Measurements from ENCODE around the gene SRGAP1. TPM values are rescaled to one million over a fixed set of nuclear protein-coding genes. Genes with fewer than 3 reads are reported as not detected.

SRGAP1 gene
- total RNA-seq, 1 donor from 2014 or later: 3.0 TPM

- Mint-ChIP-seq H3K27ac (no peak overlapping the region), H3K4me1 (peaks cover 10% of the 10 kb centered on the region), H3K27me3 (ENCODE audit: insufficient read depth, low read depth) (no peaks in the 10 kb centered on the region), H3K36me3 (peaks cover 20% of the 10 kb centered on the region), H3K4me3 (no peak overlapping the region), H3K9me3 (no peaks in the 10 kb centered on the region)
- H3K79me2 ChIP-seq (ENCODE audit: low read depth): no peaks in the 10 kb centered on the region
- H3K36me3 ChIP-seq: no peaks in the 10 kb centered on the region
- DNase-seq (ENCODE audit: low spot score): no peak
- no peaks in the 10 kb centered on the region for H3K9me3 ChIP-seq (ENCODE audit: low read depth)
- no peak overlapping the region for H2AFZ ChIP-seq (replicated peaks)
- no peaks in the 10 kb centered on the region for H4K20me1 ChIP-seq (ENCODE audit: low read depth)
- H3K27me3 ChIP-seq: no peaks in the 10 kb centered on the region
- H3K27ac ChIP-seq: no peak overlapping the region
- no peak overlapping the region for H3K4me2 ChIP-seq
- H3K9ac ChIP-seq: no peak overlapping the region
- no peak overlapping the region for H3K4me3 ChIP-seq
- peaks cover 14% of the 10 kb centered on the region for H3K4me1 ChIP-seq
- H3F3A ChIP-seq (ENCODE audit: low read depth): no peaks in the 10 kb centered on the region
- TF ChIP-seq EZH2 (IDR thresholded peaks at IDR 0.05) (no peak), EZH2phosphoT487 (IDR thresholded peaks at IDR 0.05) (no peak), CTCF (IDR thresholded peaks at IDR 0.05) (no peak)
Measured at GRCh38 chr12:63996556-63996955, 152.1 kb downstream of the SRGAP1 start.

- H3K4me2 ChIP-seq: no peak overlapping the region
- no peak for DNase-seq (ENCODE audit: low spot score)
- TF ChIP-seq CTCF (IDR thresholded peaks at IDR 0.05): no peak
- TF ChIP-seq EZH2 (IDR thresholded peaks at IDR 0.05): no peak
- TF ChIP-seq EZH2phosphoT487 (IDR thresholded peaks at IDR 0.05): no peak
- no peaks in the 10 kb centered on the region for H3F3A ChIP-seq (ENCODE audit: low read depth)
- H3K79me2 ChIP-seq (ENCODE audit: low read depth): no peaks in the 10 kb centered on the region
- no peaks in the 10 kb centered on the region for H3K27me3 ChIP-seq
- Mint-ChIP-seq H3K36me3 (peaks cover 14% of the 10 kb centered on the region), H3K27ac (no peak overlapping the region), H3K4me1 (peaks cover 3% of the 10 kb centered on the region), H3K27me3 (ENCODE audit: insufficient read depth, low read depth) (no peaks in the 10 kb centered on the region), H3K9me3 (no peaks in the 10 kb centered on the region), H3K4me3 (no peak overlapping the region)
- H3K9me3 ChIP-seq (ENCODE audit: low read depth): no peaks in the 10 kb centered on the region
- no peaks in the 10 kb centered on the region for H4K20me1 ChIP-seq (ENCODE audit: low read depth)
- no peak overlapping the region for H2AFZ ChIP-seq (replicated peaks)
- H3K9ac ChIP-seq: no peak overlapping the region
- no peaks in the 10 kb centered on the region for H3K36me3 ChIP-seq
- peaks cover 7% of the 10 kb centered on the region for H3K4me1 ChIP-seq
- H3K4me3 ChIP-seq: no peak overlapping the region
- H3K27ac ChIP-seq: no peak overlapping the region
Measured at GRCh38 chr12:63997198-63997597, 152.7 kb downstream of the SRGAP1 start.

DNA sequence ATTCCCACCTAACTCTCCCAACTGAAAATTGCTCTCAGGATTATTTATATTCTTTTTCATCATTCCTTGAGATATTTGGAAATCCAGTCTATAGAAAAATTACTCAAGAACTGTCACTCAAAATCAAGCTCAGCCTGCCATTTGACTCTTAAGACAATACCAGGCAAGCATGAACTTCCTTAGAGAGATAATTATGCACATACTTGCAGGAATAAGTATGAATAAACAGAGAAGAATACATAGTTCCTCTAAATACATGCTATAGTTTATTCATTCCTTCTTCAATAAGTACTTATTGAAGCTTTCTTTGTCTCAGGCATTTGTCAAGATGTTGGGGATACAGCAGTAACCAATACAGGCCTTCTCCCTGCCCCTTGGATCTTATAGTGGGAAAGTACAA lies 154.1 kb downstream of the SRGAP1 start:
- no peaks in the 10 kb centered on the region for H3K79me2 ChIP-seq (ENCODE audit: low read depth)
- peaks cover 11% of the 10 kb centered on the region for H3K36me3 Mint-ChIP-seq

More for the DNA sequence above, 154.1 kb downstream of the SRGAP1 start:
- Histone ChIP-seq H3K27ac (no peak overlapping the region), H2AFZ (replicated peaks) (no peak overlapping the region), H3K4me2 (no peak overlapping the region), H3F3A (ENCODE audit: low read depth) (no peaks in the 10 kb centered on the region), H3K4me1 (no peaks in the 10 kb centered on the region), H3K4me3 (no peak overlapping the region), H3K36me3 (no peaks in the 10 kb centered on the region), H4K20me1 (ENCODE audit: low read depth) (no peaks in the 10 kb centered on the region), H3K9me3 (ENCODE audit: low read depth) (no peaks in the 10 kb centered on the region), H3K9ac (no peak overlapping the region), H3K27me3 (no peaks in the 10 kb centered on the region)
- Mint-ChIP-seq H3K27me3 (ENCODE audit: insufficient read depth, low read depth) (no peaks in the 10 kb centered on the region), H3K9me3 (peaks cover 2% of the 10 kb centered on the region), H3K27ac (no peak overlapping the region), H3K4me1 (peaks cover 3% of the 10 kb centered on the region), H3K4me3 (no peak overlapping the region)
- TF ChIP-seq EZH2 (IDR thresholded peaks at IDR 0.05): no peak
- TF ChIP-seq CTCF (IDR thresholded peaks at IDR 0.05): no peak
- no peak for TF ChIP-seq EZH2phosphoT487 (IDR thresholded peaks at IDR 0.05)
- DNase-seq (ENCODE audit: low spot score): no peak
